GF-D8 (cell line): ENCODE results near the gene MRPL14.
"Not testable (repeated sequence)": the region's sequence is repeated elsewhere in the genome, so short reads cannot be mapped to it uniquely, and the experiment has no call there.

Experiments used
- DNase-seq: peaks from one replicate; lab custom pipeline; 2025; lab: John Stamatoyannopoulos, UW

Gene MRPL14

DNA sequence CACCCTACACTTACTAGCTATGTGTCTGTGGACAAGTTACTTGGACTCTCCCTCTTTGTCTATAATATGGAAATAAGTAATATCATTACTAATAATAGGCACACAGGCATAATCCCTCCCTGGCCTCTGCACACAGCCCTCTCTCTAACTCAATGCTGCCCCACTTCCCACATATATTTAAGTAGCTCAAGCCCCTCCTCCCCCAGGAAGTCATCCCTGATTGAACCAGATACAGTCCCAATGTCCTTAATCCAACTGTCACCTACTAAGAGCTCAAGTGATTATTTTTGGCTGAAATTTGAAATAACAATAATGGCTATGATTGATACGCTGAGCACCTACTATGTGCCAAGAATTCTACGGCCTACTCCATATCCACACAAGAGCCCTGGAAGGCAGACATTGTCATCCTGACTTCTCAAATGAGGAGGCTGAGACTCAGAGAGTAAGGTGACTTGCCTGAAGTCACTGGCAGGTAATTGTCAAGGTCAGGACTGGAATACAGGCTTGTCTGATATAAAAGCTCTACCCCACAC lies 29.4 kb downstream of the MRPL14 start:
- no peak for DNase-seq

DNA sequence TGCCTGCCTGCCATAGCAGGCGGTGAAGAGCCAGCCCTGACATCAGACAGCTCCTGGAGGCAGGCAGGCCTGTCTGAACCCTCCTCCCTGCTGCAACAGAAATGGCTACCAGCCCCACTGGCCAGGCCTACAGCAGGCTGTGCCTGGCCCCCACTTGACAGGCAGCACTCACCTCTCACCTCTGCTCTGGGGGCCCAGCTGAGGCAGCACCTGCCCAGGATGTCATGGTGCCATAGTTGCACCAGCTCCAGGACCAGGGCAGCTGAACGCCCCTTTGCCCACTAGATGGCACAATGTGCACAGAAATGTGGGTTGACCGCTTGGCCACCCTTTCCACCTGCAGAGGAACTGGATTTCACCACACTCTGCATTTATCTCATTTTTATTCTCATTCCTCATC lies 30.6 kb downstream of the MRPL14 start:
- peak; percentile 59 for DNase-seq

GRCh38 chr6:44095243-44095623 lies 32.0 kb downstream of the MRPL14 start:
- DNase-seq, result not testable (repeated sequence)

- no peak for DNase-seq
These were observed 32.6 kb downstream of the MRPL14 start for GRCh38 chr6:44094403-44095242.

GRCh38 chr6:44093750-44094402 lies 33.4 kb downstream of the MRPL14 start:
- no peak for DNase-seq

- DNase-seq, result no peak
These were observed 34.2 kb downstream of the MRPL14 start for GRCh38 chr6:44093066-44093465.

GRCh38 chr6:44091981-44092884 lies 35.0 kb downstream of the MRPL14 start:
- no peak for DNase-seq

DNA sequence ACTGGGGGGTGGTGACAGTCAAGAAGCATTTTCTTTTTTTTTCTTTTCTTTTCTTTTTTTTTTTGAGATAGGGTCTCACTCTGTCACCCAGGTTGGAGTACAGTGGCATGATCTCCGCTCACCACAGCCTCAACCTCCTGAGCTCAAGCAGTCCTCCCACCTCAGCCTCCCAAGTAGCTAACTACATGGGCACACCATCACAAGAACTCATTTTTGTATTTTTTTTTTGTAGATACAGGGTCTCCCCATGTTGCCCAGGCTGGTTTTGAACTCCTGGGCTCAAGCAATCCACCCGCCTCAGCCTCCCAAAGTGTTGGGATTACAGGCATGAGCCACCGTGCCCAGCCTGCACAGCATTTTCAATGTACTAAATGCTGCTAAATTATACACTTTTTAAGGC lies 35.9 kb downstream of the MRPL14 start:
- DNase-seq, result not testable (repeated sequence)

- DNase-seq, result no peak
These were observed 36.8 kb downstream of the MRPL14 start for GRCh38 chr6:44090465-44090864.

DNA sequence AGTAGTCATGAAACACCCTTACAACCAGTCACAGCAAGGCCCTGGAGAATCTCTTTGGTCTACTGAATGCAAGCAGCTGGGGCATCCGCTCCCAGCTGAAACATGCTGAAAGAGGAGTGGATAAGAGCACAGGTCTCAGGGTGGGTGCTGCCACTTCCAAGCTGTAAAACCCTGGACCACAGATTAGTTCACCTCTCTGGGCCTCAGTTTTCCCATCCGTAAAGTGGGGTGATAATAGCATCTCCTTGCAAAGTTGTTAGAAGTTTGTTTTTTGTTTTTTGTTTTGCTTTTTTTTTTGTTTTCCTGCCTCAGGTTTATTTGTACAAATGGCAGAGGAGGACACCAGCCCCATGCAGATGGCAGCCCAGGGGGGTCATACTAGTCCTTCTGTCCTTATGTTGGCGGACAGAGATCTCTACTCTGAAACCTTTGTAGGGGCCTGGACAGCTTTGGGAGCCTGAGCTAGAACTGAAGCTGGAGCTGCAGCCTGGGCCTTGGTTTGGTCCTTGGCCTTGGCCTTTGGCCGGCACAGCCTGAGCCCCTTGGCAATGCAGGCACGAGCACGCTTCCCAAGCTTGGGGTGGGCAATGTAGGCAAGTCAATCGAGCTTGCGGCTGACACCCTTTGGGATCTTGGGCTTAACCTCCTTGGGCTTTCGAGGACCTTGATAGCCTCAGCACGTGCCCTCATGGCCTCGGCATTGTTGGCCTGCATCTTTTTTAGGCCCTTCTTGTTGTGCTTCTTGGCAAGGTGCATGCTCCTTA lies 38.2 kb downstream of the MRPL14 start:
- no peak for DNase-seq

DNA sequence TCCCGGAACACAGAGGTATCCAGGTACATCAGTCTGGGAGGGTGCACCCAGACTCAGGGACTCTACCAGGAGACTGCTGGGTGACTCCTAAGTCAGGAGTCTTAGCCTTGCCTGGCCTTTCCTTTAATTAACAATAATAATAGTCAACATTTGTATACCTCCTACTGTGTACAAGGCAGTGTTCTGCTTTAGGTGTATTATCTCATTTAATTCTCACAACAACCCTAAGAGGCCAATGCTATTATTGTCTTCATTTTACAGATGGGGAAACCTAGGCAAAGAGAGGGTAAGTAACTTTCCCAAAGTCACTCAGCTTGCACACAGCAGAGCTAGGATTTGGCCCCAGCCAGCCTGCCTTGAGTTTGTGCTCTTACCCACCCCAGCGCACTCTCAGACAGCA lies 39.6 kb downstream of the MRPL14 start:
- DNase-seq, result no peak

DNA sequence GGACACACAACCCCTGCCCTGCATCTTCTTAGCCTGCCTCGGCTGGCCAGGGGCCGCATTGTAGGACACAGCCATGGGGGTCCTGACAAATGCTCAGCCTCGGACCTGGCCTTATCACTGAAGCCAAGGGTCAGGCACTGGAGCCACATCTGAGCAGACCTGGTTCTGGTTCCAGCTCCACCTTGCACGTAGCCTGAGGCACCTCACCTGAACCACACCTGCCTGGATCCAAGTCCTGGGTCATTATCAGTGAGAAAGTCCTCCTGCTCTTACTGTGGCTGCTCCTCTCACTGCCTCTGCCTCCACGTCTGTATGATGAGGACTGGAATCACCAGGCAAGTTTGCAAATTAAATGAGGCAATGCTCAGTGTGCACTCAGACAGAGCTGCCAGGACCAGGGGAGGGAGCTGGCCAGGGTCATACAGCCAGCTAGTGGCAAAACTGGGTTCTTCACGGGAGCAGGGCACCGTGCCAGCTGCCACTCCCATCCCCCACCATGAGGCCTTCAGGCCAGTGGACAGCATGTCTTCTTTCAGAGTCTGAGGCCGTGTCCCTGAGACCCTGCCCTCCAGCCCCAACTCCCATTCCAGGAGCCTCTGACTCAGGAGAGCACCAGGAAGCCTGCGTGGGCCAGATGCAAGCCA lies 40.2 kb downstream of the MRPL14 start:
- DNase-seq, result no peak

DNA sequence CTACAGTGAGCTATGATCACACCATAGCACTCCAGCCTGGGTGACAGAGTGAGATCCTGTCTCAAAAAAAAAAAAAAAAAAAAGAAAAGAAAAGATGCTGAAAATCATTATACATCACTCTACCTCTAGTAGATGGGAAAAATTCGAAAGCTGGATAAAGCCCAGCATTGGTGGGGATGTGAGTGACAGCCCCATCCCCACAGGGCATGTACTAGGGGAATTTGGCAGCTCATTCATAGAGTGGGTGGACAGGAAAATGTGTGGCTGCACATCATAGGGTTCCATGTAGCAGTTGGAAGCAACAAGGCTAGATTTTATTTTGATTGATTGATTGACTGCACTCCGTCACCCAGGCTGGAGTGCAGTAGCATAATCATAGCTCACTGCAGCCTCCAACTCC lies 42.0 kb downstream of the MRPL14 start:
- DNase-seq, result no peak

- no peak for DNase-seq
These were observed 42.8 kb downstream of the MRPL14 start for GRCh38 chr6:44084231-44085014.

DNA sequence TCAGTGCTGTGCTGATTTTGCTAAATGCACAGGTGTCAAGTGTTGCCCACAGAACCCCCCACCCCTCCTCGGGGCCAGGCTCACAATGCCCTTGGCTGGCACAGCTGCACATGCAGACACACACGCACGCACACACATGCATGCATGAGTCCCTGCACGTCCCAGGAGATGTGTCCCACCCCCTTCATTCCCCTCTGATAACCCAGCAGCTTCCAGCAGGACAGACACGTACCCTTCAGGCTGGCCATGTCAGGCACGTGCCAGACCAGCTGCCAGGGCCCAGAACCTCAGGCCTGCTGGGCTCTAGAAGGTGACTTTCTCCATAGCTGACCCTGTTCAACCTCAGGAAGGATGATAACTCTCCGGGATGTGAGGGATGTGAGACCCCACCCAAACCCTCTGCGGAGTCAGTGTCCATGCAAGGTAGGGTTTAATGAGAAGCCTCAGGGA lies 44.4 kb downstream of the MRPL14 start:
- no peak for DNase-seq

- DNase-seq, result no peak
These were observed 45.5 kb downstream of the MRPL14 start for GRCh38 chr6:44081753-44082152.

GRCh38 chr6:44080561-44081521 lies 46.4 kb downstream of the MRPL14 start:
- no peak for DNase-seq

GRCh38 chr6:44079672-44080071 lies 47.6 kb downstream of the MRPL14 start:
- no peak for DNase-seq
